ENCODE measurements around the gene FCRL6. TPM values are rescaled to one million over a fixed set of nuclear protein-coding genes. Genes with fewer than 3 reads are reported as not detected.

Gene FCRL6
- total and polyA plus RNA-seq, 4 experiments from 2014 or later, result 0.20 to 0.78 (median 0.48) TPM

- Histone ChIP-seq H3K4me1 (ENCODE audit: insufficient read depth, low read length) (no peaks in the 10 kb centered on the region), H3K27me3 (ENCODE audit: insufficient read depth, low read length) (no peaks in the 10 kb centered on the region), H3K9me3 (ENCODE audit: control insufficient read depth in 1 of 2, low read length in 2 of 2) (no peaks in the 10 kb centered on the region), H3K4me3 (ENCODE audit: low read length in 2 of 2) (no peak overlapping the region), H3K27ac (ENCODE audit: low read depth, low read length) (no peak overlapping the region), H3K36me3 (ENCODE audit: insufficient read depth, low read length) (no peaks in the 10 kb centered on the region)
- no peaks in the 10 kb centered on the region for H3K27me3 Mint-ChIP-seq
- no peak for DNase-seq
- H3K36me3 Mint-ChIP-seq, result no peaks in the 10 kb centered on the region
- POLR2A ChIA-PET (ENCODE audit: partially characterized antibody), result no interaction called here
- CTCF ChIA-PET (ENCODE audit: partially characterized antibody), result interaction anchor here (1.3 to 1.9 kb wide), 2 partner anchors 19 to 75 kb away, joined by 9 read pairs; no protein-coding TSS in a partner anchor
- peaks cover 0 to 4% (median 0%) of the 10 kb centered on the region in 4 donors for H3K4me1 Mint-ChIP-seq
- intact Hi-C loops (cut with micrococcal nuclease), result no loop called here
- no peaks in the 10 kb centered on the region for H3K9me3 Mint-ChIP-seq
- H3K27ac Mint-ChIP-seq, result no peak overlapping the region
- H3K4me3 Mint-ChIP-seq, result no peak overlapping the region
Measured at GRCh38 chr1:159817276-159818041, 15.3 kb downstream of the FCRL6 start.

GRCh38 chr1:159821171-159821867, 19.2 kb downstream of the FCRL6 start:
- H3K9me3 Mint-ChIP-seq, result peaks cover 0 to 2% (median 0%) of the 10 kb centered on the region in 8 donors
- peaks cover 16% of the 10 kb centered on the region for H3K4me1 ChIP-seq (ENCODE audit: insufficient read depth, low read length)
- H3K9me3 ChIP-seq (ENCODE audit: control insufficient read depth in 1 of 2, low read length in 2 of 2), result no peaks in the 10 kb centered on the region
- no peak overlapping the region for H3K4me3 Mint-ChIP-seq
- ChIA-PET POLR2A (ENCODE audit: partially characterized antibody) (no interaction called here), CTCF (ENCODE audit: partially characterized antibody) (interaction anchor here (1.0 to 3.0 kb wide), 2 partner anchors 22 to 71 kb away, joined by 3 to 12 read pairs; no protein-coding TSS in a partner anchor)
- no peak overlapping the region for H3K27ac ChIP-seq (ENCODE audit: low read depth, low read length)
- H3K4me1 Mint-ChIP-seq, result peaks cover 13 to 24% (median 21%) of the 10 kb centered on the region in 4 donors
- H3K27me3 Mint-ChIP-seq, result no peaks in the 10 kb centered on the region
- H3K36me3 Mint-ChIP-seq, result no peaks in the 10 kb centered on the region
- no peak overlapping the region for H3K4me3 ChIP-seq (ENCODE audit: low read length in 2 of 2)
- H3K27me3 ChIP-seq (ENCODE audit: insufficient read depth, low read length), result no peaks in the 10 kb centered on the region
- intact Hi-C loops (cut with micrococcal nuclease), result no loop called here
- no peak for DNase-seq
- no peaks in the 10 kb centered on the region for H3K36me3 ChIP-seq (ENCODE audit: insufficient read depth, low read length)
- peak overlapping the region in 1 of 7 donors; percentile 39 for H3K27ac Mint-ChIP-seq

- H3K36me3 Mint-ChIP-seq, result no peaks in the 10 kb centered on the region
- peaks cover 37% of the 10 kb centered on the region for H3K4me1 ChIP-seq (ENCODE audit: insufficient read depth, low read length)
- H3K36me3 ChIP-seq (ENCODE audit: insufficient read depth, low read length), result no peaks in the 10 kb centered on the region
- ChIA-PET CTCF (ENCODE audit: partially characterized antibody) (no interaction called here), POLR2A (ENCODE audit: partially characterized antibody) (no interaction called here)
- no peaks in the 10 kb centered on the region for H3K27me3 ChIP-seq (ENCODE audit: insufficient read depth, low read length)
- no peak overlapping the region for H3K27ac Mint-ChIP-seq
- peaks cover 0 to 22% (median 9%) of the 10 kb centered on the region in 8 donors for H3K9me3 Mint-ChIP-seq
- H3K9me3 ChIP-seq (ENCODE audit: control insufficient read depth in 1 of 2, low read length in 2 of 2), result no peaks in the 10 kb centered on the region
- no peak overlapping the region for H3K4me3 ChIP-seq (ENCODE audit: low read length in 2 of 2)
- intact Hi-C loops (cut with micrococcal nuclease), result no loop called here
- no peak for DNase-seq
- no peaks in the 10 kb centered on the region for H3K27me3 Mint-ChIP-seq
- H3K4me1 Mint-ChIP-seq, result peaks cover 30 to 44% (median 41%) of the 10 kb centered on the region in 4 donors
- no peak overlapping the region for H3K27ac ChIP-seq (ENCODE audit: low read depth, low read length)
- H3K4me3 Mint-ChIP-seq, result no peak overlapping the region
Measured at GRCh38 chr1:159823406-159823805, 21.2 kb downstream of the FCRL6 start.

GRCh38 chr1:159825564-159825963, 23.4 kb downstream of the FCRL6 start:
- no peak for DNase-seq
- ChIA-PET POLR2A (ENCODE audit: partially characterized antibody) (interaction anchor here (2.2 to 3.4 kb wide), 2 partner anchors 27 to 28 kb away, joined by 7 to 22 read pairs; no protein-coding TSS in a partner anchor), CTCF (ENCODE audit: partially characterized antibody) (no interaction called here)
- H3K27me3 ChIP-seq (ENCODE audit: insufficient read depth, low read length), result no peaks in the 10 kb centered on the region
- Mint-ChIP-seq H3K4me3 (peak overlapping the region in 7 of 8 donors; percentile 26 to 74 (median 58)), H3K9me3 (peaks cover 0 to 42% (median 19%) of the 10 kb centered on the region in 8 donors), H3K36me3 (no peaks in the 10 kb centered on the region), H3K27me3 (no peaks in the 10 kb centered on the region), H3K27ac (peak overlapping the region in 1 of 7 donors; percentile 37), H3K4me1 (peaks cover 35 to 56% (median 48%) of the 10 kb centered on the region in 4 donors)
- no peak overlapping the region for H3K27ac ChIP-seq (ENCODE audit: low read depth, low read length)
- no peaks in the 10 kb centered on the region for H3K9me3 ChIP-seq (ENCODE audit: control insufficient read depth in 1 of 2, low read length in 2 of 2)
- H3K36me3 ChIP-seq (ENCODE audit: insufficient read depth, low read length), result no peaks in the 10 kb centered on the region
- intact Hi-C loops (cut with micrococcal nuclease), result no loop called here
- H3K4me1 ChIP-seq (ENCODE audit: insufficient read depth, low read length), result peaks cover 42% of the 10 kb centered on the region
- no peak overlapping the region for H3K4me3 ChIP-seq (ENCODE audit: low read length in 2 of 2)

GRCh38 chr1:159826441-159827101, 24.4 kb downstream of the FCRL6 start, which contains the start of gene SLAMF8:
SLAMF8 (plus strand) TSS chr1:159826873; CDS start chr1:159826899, 26 bp downstream.
- ChIA-PET POLR2A (ENCODE audit: partially characterized antibody) (interaction anchor here (0.6 to 3.4 kb wide), 7 partner anchors 25 to 98 kb away, joined by 3 to 25 read pairs (median 7); partner anchors contain the start of gene TAGLN2), CTCF (ENCODE audit: partially characterized antibody) (interaction anchor here (1.1 to 1.7 kb wide), 3 partner anchors 13 to 27 kb away, joined by 3 to 7 read pairs (median 5); no protein-coding TSS in a partner anchor)
- Mint-ChIP-seq H3K4me1 (peaks cover 35 to 56% (median 48%) of the 10 kb centered on the region in 4 donors), H3K27ac (peak within 1 kb of the TSS in 6 of 7 donors; percentile 54 to 85 (median 74)), H3K4me3 (peak within 1 kb of the TSS in 7 of 8 donors; percentile 54 to 74 (median 64)), H3K27me3 (no peaks in the 10 kb centered on the region), H3K9me3 (peaks cover 0 to 42% (median 19%) of the 10 kb centered on the region in 8 donors), H3K36me3 (no peaks in the 10 kb centered on the region)
- H3K36me3 ChIP-seq (ENCODE audit: insufficient read depth, low read length), result no peaks in the 10 kb centered on the region
- no peaks in the 10 kb centered on the region for H3K27me3 ChIP-seq (ENCODE audit: insufficient read depth, low read length)
- no peak within 1 kb of the TSS for H3K27ac ChIP-seq (ENCODE audit: low read depth, low read length)
- H3K4me1 ChIP-seq (ENCODE audit: insufficient read depth, low read length), result peaks cover 42% of the 10 kb centered on the region
- peak within 1 kb of the TSS in 1 of 2 donors; percentile 13 for H3K4me3 ChIP-seq (ENCODE audit: low read length in 2 of 2)
- no peaks in the 10 kb centered on the region for H3K9me3 ChIP-seq (ENCODE audit: control insufficient read depth in 1 of 2, low read length in 2 of 2)
- intact Hi-C loops (cut with micrococcal nuclease), result no loop called here
- DNase-seq, result peak; percentile 38 to 53 (median 42)

GRCh38 chr1:159827102-159827490, 24.9 kb downstream of the FCRL6 start:
- Mint-ChIP-seq H3K4me3 (peak overlapping the region in 7 of 8 donors; percentile 2 to 74 (median 64)), H3K36me3 (no peaks in the 10 kb centered on the region), H3K4me1 (peaks cover 35 to 56% (median 47%) of the 10 kb centered on the region in 4 donors), H3K27me3 (no peaks in the 10 kb centered on the region), H3K27ac (peak overlapping the region in 5 of 7 donors; percentile 54 to 85 (median 62)), H3K9me3 (peaks cover 0 to 42% (median 19%) of the 10 kb centered on the region in 8 donors)
- Histone ChIP-seq H3K9me3 (ENCODE audit: control insufficient read depth in 1 of 2, low read length in 2 of 2) (no peaks in the 10 kb centered on the region), H3K36me3 (ENCODE audit: insufficient read depth, low read length) (no peaks in the 10 kb centered on the region), H3K4me1 (ENCODE audit: insufficient read depth, low read length) (peaks cover 42% of the 10 kb centered on the region), H3K27ac (ENCODE audit: low read depth, low read length) (no peak overlapping the region), H3K4me3 (ENCODE audit: low read length in 2 of 2) (peak overlapping the region in 1 of 2 donors; percentile 13), H3K27me3 (ENCODE audit: insufficient read depth, low read length) (no peaks in the 10 kb centered on the region)
- POLR2A ChIA-PET (ENCODE audit: partially characterized antibody), result interaction anchor here (0.6 to 3.4 kb wide), 9 partner anchors 26 to 97 kb away, joined by 3 to 25 read pairs (median 4); partner anchors contain the start of gene TAGLN2
- intact Hi-C loops (cut with micrococcal nuclease), result no loop called here
- DNase-seq, result no peak
- CTCF ChIA-PET (ENCODE audit: partially characterized antibody), result interaction anchor here (1.1 to 1.7 kb wide), 4 partner anchors 14 to 27 kb away, joined by 3 to 7 read pairs (median 4); no protein-coding TSS in a partner anchor

Data from CD4-positive, alpha-beta memory T cell (primary cell).